ENCODE data around the gene NF1.
"Not testable (repeated sequence)": the region's sequence is repeated elsewhere in the genome, so short reads cannot be mapped to it uniquely, and the experiment has no call there.

Gene NF1

GRCh38 chr17:31090650-31091049, 4.1 kb upstream of the NF1 start:
- not testable (repeated sequence) for DNase-seq

- DNase-seq, result no peak
These were observed 2.2 kb upstream of the NF1 start for GRCh38 chr17:31092475-31093064.

GRCh38 chr17:31093866-31094599, 744 bp upstream of the NF1 start:
- DNase-seq, result no peak

GRCh38 chr17:31095236-31096105, 694 bp downstream of the NF1 start:
- DNase-seq, result no peak

GRCh38 chr17:31096106-31096436, 1.3 kb downstream of the NF1 start:
- no peak for DNase-seq

- DNase-seq, result no peak
These were observed 4.2 kb downstream of the NF1 start for GRCh38 chr17:31099016-31099415.

- DNase-seq, result no peak
These were observed 6.2 kb downstream of the NF1 start for GRCh38 chr17:31100840-31101459.

DNA sequence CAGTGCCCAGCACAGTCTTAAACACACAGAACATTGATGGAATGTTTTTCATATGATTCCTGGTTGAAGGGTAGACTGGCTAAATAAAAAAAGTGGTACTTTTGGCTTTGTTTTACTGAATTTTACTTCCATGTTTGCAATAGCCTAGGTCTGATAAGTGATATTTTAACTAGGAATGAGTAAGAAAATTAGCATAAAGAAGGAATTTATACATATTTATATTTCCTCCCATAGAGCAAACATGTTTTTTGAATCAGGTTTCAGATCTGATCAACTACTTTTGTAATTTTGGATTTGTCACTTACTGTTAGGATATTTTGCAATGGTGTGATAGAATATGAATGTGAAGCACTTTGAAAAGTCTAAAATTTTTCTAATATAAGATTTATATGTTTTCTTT, 7.2 kb downstream of the NF1 start:
- DNase-seq, result no peak

DNA sequence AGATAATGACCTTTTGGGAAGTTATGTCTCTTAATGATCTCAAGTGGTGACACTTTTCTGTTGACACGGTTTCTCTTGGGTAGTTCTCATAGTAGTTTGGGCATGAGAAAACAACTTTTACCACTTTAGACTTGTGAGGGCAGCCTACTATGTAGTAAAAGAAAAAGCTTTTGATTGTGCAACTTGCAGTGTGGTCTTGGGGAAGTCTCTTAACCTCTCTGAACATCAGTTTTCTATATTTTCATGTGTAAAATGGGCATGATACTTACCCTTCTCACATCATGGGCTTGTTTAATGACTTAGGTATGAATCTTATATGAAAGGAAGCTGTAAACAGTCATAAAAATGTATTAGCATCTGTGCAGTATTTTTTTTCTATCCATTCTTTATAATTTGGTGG, 11.2 kb downstream of the NF1 start:
- DNase-seq, result no peak

GRCh38 chr17:31111183-31111582, 16.4 kb downstream of the NF1 start:
- DNase-seq, result no peak

DNA sequence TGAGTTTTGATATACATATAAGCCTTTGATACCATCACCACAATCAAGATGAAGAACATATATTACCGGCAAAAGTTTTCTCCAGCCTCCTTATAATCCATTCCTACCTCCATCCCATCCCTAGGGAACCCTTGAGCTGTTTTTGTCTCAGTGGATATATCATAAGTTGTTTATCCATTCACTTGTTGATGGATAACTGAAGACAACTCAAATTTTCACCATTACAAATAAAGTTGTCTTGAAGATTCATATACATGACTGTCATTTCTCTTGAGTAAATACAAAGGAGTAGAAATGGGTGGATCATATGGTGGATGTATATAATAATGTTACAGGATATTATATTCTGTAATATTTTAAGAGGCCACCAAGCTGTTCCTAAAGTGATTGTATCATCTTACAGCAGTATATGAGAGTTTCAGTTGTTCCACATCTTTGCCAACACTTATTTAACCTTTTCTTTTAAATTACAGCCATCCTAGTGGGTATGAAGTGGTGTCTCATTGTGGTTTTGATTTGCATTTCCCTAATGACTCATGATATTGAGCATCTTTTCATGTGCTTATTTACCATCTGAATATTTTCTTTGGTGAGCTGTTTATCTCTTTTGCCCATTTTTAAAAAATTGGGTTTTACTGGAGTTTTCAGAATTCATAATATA, 17.4 kb downstream of the NF1 start:
- DNase-seq, result no peak

- not testable (repeated sequence) for DNase-seq
These were observed 18.6 kb downstream of the NF1 start for GRCh38 chr17:31113368-31113767.

DNA sequence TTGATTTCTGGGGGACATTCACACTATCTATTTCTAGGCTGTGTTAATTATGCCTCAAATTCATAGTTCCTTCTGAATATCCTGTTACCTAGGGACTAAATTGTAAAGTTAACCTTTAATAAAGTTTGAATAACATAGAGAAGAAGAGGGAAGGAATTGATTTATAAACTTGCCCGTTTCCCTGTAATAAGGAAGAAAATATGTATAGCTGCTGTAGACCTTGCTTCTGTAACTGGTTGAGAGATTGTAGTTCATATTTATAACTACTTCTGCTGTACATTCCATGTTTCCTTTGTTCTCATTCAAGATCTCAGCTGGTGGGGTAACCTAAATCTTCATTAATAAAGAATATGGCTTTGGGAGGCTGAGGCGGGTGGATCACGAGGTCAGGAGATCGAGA, 19.2 kb downstream of the NF1 start:
- DNase-seq, result no peak

DNA sequence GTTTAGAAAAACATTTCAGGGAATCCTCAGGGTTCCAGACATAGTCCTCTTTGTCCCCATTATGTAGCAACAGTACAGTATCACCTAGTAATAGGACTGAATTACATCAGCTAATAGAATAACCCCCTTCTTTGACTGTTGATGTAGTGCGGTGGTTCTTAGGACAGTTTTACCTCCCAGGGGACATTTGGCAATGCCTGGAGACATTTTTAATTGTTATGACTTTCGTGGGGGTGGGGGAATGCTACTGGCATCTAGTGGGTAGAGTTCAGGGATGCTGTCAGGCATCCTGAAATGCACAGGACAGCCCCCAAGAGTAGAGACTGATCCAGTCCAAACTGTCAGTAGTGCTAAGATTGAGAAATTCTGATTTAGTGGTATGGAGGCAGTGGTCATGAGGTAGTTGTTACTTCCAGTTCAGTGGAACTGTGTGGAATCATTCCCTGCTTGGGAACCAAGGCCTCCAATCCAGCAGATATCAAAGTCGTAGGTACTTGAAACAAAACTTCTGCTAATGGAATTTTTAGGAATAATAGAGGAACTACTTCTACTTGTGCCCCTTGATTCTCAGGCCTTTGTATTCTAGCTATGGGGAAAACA, 20.3 kb downstream of the NF1 start:
- DNase-seq, result no peak

DNA sequence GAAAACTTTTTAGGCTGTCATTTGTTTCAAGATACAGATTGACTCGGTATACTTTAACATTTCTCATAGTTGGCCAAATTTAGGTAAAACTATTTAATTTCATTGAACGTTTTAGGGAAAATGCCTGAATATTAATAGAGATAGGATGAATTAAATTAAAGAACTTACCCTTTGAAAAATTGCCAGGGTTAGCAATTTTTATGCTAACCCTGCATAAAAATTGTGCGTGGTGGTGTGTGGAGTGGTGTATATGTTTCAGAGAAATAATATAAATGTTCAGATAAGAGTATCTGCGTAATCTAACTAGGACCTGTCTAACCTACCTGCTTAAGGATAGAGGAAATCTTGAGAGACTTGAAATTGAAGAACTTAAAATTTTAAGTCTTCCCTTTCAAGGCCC, 21.4 kb downstream of the NF1 start:
- no peak for DNase-seq

DNA sequence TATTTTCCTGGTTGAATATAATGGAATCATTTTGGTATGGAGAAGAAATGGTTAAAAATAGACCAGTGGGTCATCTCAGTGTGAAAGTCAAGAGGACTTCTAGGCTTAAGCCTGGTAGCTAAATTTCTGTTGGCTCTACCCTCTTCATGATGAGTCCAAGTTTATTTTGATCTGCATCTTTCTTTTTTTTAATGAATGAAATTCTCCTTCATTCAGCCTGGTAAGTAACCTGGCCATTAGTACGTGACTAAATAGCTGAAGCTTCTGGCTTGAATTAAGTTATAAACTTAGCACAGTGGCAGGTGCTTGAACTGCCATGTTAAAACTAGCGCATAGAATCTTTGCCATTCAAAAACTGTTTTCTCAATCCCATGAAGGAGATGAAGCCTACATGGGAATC, 28.0 kb downstream of the NF1 start:
- DNase-seq, result no peak

GRCh38 chr17:31126318-31126717, 31.5 kb downstream of the NF1 start:
- DNase-seq, result no peak

GRCh38 chr17:31128241-31128640, 33.5 kb downstream of the NF1 start:
- no peak for DNase-seq

- no peak for DNase-seq
These were observed 35.8 kb downstream of the NF1 start for GRCh38 chr17:31130286-31131224.

GRCh38 chr17:31131299-31131698, 36.5 kb downstream of the NF1 start:
- DNase-seq, result no peak

DNA sequence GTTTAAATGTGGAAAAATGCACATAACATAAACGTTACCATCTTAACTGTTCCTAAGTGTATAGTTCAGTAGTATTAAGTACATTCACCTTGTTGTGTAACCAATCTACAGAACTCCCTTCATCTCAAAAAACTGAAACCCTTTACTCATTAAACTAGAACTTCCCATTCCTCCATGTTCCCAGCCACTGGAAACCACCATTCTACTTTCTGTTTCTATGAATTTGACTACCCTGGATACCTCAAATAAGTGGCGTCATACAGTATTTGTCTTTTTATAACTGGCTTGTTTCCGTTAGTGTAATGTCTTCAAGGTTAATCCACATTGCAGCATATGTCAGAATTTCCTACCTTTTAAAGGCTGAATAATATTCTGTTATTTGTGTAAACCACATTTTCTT, 38.2 kb downstream of the NF1 start:
- no peak for DNase-seq

- DNase-seq, result no peak
These were observed 39.8 kb downstream of the NF1 start for GRCh38 chr17:31134576-31134975.

All from SHP77 treated with DMSO at 0.1 percent for 48 hours (cell line).